Pancreas (tissue), 10 donors: ENCODE results near the gene LINS1. TPM values are rescaled to one million over a fixed set of nuclear protein-coding genes. Genes with fewer than 3 reads are reported as not detected.

Experiments used
- ATAC-seq, 4 donors: fragments of 200-7000 bp; cut with Tn5 transposase; one replicate each; pipeline versions ENCODE4 v1.8.0 to v1.9.1; 2020; ENCODE audit warnings: mild to moderate bottlenecking in 4 of 4, moderate library complexity in 4 of 4
- DNase-seq, 6 donors: peaks; one replicate each; pipeline ENCODE4 v3.0.0-alpha.2; 2020
- FAIRE-seq: peaks from 2 replicates; lab custom pipeline; 2012; peaks lifted over from hg19 to GRCh38; lab: Jason Lieb, UNC
- H3K27ac ChIP-seq, 4 donors: fragments of 200-600 bp; sonication (generic); 1 replicate in 3 of 4; 2 replicates in 1 of 4; pipeline versions ENCODE4 v1.5.0 to v1.8.0; 2020
- H3K27me3 ChIP-seq, 4 donors: fragments of 200-600 bp; one replicate each; pipeline ENCODE4 v1.8.0; 2021
- H3K36me3 ChIP-seq, 3 donors: fragments of 200-600 bp; sonication (generic) in 1 of 3; one replicate each; pipeline versions ENCODE4 v1.5.0 to v1.8.0; 2020 to 2021
- H3K4me1 ChIP-seq, 3 donors: fragments of 200-600 bp; one replicate each; pipeline ENCODE4 v1.8.0; 2021
- H3K4me3 ChIP-seq, 4 donors: fragments of 200-600 bp; sonication (generic) in 2 of 4; one replicate each; pipeline versions ENCODE4 v1.5.0 to v1.8.0; 2020 to 2021
- H3K9me3 ChIP-seq, 4 donors: fragments of 200-600 bp; one replicate each; pipeline ENCODE4 v1.8.0; 2021
- CTCF ChIP-seq, 4 donors: fragments of 200-600 bp; sonication (generic) in 3 of 4; IDR thresholded peaks; one replicate each; pipeline versions ENCODE4 v1.5.0 to v1.8.0; 2021; ENCODE audit warnings: antibody characterized with exemption in 4 of 4
- WGBS, 2 donors: extraction: QIAGEN DNeasy Blood & Tissue Kit; methylation state at CpG; one replicate each; pipeline ENCODE4 v1.1.7; 2013; 5-methylcytosine and 5-hydroxymethylcytosine counted together
- intact Hi-C, 3 donors: fragments of 100-400 bp; cut with DNase I; formaldehyde crosslinking; loops; one replicate each; pipeline versions ENCODE4 v1.11.1 to v1.14.2; 2022
- polyA plus RNA-seq, 2 donors: library from polyadenylated mRNA; stranded (reverse); fragments of 200-250 nt; gene quantifications; one replicate each; pipeline ENCODE4 v1.2.3, GENCODE V29; 2013
- total RNA-seq, 6 donors: library from RNA; stranded (reverse); fragmentation: NEBNext Ultra II Directional in 4 of 6; extraction: Animal tissue kit (Norgen Biotek cat#: 25700) in 4 of 6; gene quantifications; one replicate each; pipeline versions ENCODE4 v1.2.1 to v1.2.4, GENCODE V29; 2021 to 2023
- donor health status: healthy with polysubstance abuse.
- donor health status: DM: no; HTN: no; CAD: no; lungs with moderate emphysema.
- donor health status: DM: no; HTN: no; CAD: no.
- donor health status: control.
- donor health status: control.
- donor health status: Bipolar disorder and iron deficiency.
- donor health status: DM: yes; HTN: yes; CAD: no.
- donor health status: DM: no; HTN: no; CAD: no.
- donor health status: DM: no; HTN: no; CAD: no.
- donor health status: DM: yes; HTN: yes; CAD: no.

The LINS1 gene, protein sequence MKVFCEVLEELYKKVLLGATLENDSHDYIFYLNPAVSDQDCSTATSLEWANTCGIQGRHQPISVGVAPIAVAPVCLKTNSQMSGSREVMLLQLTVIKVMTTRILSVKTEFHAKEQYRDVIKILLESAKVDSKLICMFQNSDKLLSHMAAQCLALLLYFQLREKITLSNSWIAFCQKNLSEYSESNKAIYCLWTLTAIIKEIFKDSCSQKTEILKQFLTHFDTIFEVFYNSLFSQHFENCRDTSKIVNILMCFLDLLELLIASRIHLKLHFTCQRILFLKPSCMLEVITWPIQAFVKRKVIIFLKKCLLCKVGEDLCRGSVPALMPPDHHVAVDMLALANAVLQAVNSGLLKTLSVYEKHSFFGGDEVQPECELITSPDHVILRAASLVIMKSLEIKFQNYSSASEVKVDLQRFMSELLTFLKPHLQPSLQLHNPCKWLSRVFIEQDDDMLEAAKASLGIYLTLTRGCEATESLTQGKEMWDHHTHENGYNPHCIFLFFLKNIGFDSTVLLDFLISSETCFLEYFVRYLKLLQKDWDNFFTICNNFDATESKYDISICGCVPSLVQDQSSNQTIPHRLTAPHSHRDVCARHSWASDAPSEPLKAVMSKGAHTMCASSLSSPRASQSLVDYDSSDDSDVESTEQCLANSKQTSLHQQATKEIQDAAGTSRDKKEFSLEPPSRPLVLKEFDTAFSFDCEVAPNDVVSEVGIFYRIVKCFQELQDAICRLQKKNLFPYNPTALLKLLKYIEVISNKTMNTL
- total RNA-seq (1 to 10 TPM; 3.1 to 8.3 (median 4.6) TPM), polyA plus RNA-seq (1 to 10 TPM; 3.0 to 9.1 TPM)

- intact Hi-C loops, result no loop called here
- no peaks in the 10 kb centered on the region for H3K27me3 ChIP-seq
Observed at GRCh38 chr15:100602064-100602822, at the start of gene LINS1, which contains the start of gene ASB7. LINS1 (minus strand) TSS chr15:100602184; CDS start chr15:100580842, 21,342 bp downstream. ASB7 (plus strand) TSS chr15:100602589; CDS start chr15:100612217, 9,628 bp downstream.

GRCh38 chr15:100651253-100651652, 49.3 kb upstream of the LINS1 start:
- no peak for TF ChIP-seq CTCF (IDR thresholded peaks at IDR 0.05)
- no peak overlapping the region for H3K27ac ChIP-seq
- H3K4me3 ChIP-seq, result no peak overlapping the region
- no peak for ATAC-seq
- DNase-seq, result no peak
- peaks cover 0 to 5% (median 0%) of the 10 kb centered on the region in 3 donors for H3K36me3 ChIP-seq
- intact Hi-C loops, result no loop called here
- H3K4me1 ChIP-seq, result no peaks in the 10 kb centered on the region
- no peak for FAIRE-seq
- 91 to 96% methylated on average over 5 of the region's 5 CpGs for WGBS, 2 donors
- H3K27me3 ChIP-seq, result no peaks in the 10 kb centered on the region
- H3K9me3 ChIP-seq, result no peaks in the 10 kb centered on the region

More at GRCh38 chr15:100602064-100602822, at the start of gene LINS1, which contains the start of gene ASB7:
- peak; percentile 96 for FAIRE-seq
- Histone ChIP-seq H3K4me1 (peaks cover 8 to 22% (median 8%) of the 10 kb centered on the region in 3 donors), H3K9me3 (no peaks in the 10 kb centered on the region), H3K4me3 (peak within 1 kb of the TSS; percentile 85 to 96 (median 90)), H3K36me3 (no peaks in the 10 kb centered on the region), H3K27ac (peak within 1 kb of the TSS; percentile 30 to 71 (median 60))
- peak; percentile 95 to 97 (median 96) for ATAC-seq
- 0 to 1% methylated on average over 48 to 51 of the region's 51 CpGs for WGBS, 2 donors
- DNase-seq, result peak; percentile 100
- TF ChIP-seq CTCF (IDR thresholded peaks at IDR 0.05), result no peak

DNA sequence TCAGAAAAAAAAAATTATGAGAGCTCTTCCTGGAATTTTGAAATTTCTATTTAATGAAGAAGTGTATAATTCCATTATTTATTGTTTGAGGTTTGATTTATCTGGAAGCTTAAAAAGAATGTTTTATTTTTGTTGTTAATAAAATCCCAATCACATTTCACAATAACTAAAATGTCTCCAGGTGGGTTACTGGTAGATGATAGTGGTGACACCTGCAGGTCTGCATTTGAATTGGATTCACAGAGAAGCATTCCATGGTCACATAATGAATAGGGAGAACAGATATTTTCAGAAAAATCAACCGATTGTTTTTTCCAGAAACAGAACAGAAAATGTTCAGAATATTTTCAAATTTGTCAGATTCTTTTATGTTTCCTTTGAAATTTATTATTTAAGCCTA, 48.7 kb upstream of the LINS1 start:
- Histone ChIP-seq H3K36me3 (peaks cover 0 to 5% (median 0%) of the 10 kb centered on the region in 3 donors), H3K4me1 (no peaks in the 10 kb centered on the region), H3K9me3 (no peaks in the 10 kb centered on the region), H3K4me3 (no peak overlapping the region), H3K27ac (no peak overlapping the region), H3K27me3 (no peaks in the 10 kb centered on the region)
- 41 to 42% methylated on average over 1 of the region's 1 CpG for WGBS, 2 donors
- ATAC-seq (no peak), FAIRE-seq (no peak), DNase-seq (no peak)
- intact Hi-C loops, result no loop called here
- no peak for TF ChIP-seq CTCF (IDR thresholded peaks at IDR 0.05)

DNA sequence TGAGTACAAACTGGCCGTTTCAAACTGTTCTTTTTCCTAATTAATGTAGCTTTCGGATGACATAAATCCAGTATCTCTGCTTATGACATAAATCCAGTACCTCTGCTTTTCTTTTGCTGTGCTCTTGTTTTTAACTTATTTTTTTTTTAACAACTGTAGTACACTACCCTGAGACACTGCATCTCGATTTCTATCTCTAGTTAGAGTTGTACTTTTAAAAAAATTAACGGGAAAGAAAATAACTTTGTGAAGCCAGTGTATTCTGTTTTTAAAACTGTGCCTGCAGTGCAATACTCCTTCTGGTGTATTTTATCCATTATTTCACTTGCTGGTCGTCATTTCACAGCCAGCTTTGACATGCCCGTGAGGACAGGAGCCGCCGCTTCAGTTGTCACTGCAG, 47.0 kb upstream of the LINS1 start:
- H3K27me3 ChIP-seq, result no peaks in the 10 kb centered on the region
- no peak for TF ChIP-seq CTCF (IDR thresholded peaks at IDR 0.05)
- intact Hi-C loops, result no loop called here
- H3K27ac ChIP-seq, result no peak overlapping the region
- WGBS, 2 donors, result 88 to 89% methylated on average over 8 of the region's 8 CpGs
- peaks cover 0 to 5% (median 0%) of the 10 kb centered on the region in 3 donors for H3K36me3 ChIP-seq
- DNase-seq (no peak), ATAC-seq (no peak), FAIRE-seq (no peak)
- H3K9me3 ChIP-seq, result no peaks in the 10 kb centered on the region
- H3K4me3 ChIP-seq, result no peak overlapping the region
- no peaks in the 10 kb centered on the region for H3K4me1 ChIP-seq
